Measurements from ENCODE around the gene POR. TPM values are rescaled to one million over a fixed set of nuclear protein-coding genes. Genes with fewer than 3 reads are reported as not detected.
A peak's percentile ranks its signal among the peaks of the same experiment; 100 is the strongest.

POR gene
- total and polyA plus RNA-seq, 2 of the 13 experiments (the other 11 are each of a cell fraction or from before 2014, with no cell fraction given): 145 to 266 TPM

- TF ChIP-seq RBM22 (optimal IDR thresholded peaks at IDR 0.05; ENCODE audit: low read length): peak; percentile 34
- TF ChIP-seq, protein P1, sequence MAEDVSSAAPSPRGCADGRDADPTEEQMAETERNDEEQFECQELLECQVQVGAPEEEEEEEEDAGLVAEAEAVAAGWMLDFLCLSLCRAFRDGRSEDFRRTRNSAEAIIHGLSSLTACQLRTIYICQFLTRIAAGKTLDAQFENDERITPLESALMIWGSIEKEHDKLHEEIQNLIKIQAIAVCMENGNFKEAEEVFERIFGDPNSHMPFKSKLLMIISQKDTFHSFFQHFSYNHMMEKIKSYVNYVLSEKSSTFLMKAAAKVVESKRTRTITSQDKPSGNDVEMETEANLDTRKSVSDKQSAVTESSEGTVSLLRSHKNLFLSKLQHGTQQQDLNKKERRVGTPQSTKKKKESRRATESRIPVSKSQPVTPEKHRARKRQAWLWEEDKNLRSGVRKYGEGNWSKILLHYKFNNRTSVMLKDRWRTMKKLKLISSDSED (CRISPR knock-in tag; IDR thresholded peaks at IDR 0.05): no peak
- no peak for TF ChIP-seq NR3C1 (CRISPR knock-in tag; IDR thresholded peaks at IDR 0.05)
- no peak for TF ChIP-seq PHF21A (CRISPR knock-in tag; IDR thresholded peaks at IDR 0.05)
- no peak for TF ChIP-seq SIN3A (IDR thresholded peaks at IDR 0.05; ENCODE audit: borderline replicate concordance, low read depth, low read length)
- TF ChIP-seq ZNF549 (CRISPR knock-in tag; IDR thresholded peaks at IDR 0.05): no peak
- TF ChIP-seq, protein P2, sequence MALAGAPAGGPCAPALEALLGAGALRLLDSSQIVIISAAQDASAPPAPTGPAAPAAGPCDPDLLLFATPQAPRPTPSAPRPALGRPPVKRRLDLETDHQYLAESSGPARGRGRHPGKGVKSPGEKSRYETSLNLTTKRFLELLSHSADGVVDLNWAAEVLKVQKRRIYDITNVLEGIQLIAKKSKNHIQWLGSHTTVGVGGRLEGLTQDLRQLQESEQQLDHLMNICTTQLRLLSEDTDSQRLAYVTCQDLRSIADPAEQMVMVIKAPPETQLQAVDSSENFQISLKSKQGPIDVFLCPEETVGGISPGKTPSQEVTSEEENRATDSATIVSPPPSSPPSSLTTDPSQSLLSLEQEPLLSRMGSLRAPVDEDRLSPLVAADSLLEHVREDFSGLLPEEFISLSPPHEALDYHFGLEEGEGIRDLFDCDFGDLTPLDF (CRISPR knock-in tag; IDR thresholded peaks at IDR 0.05): no peak
- TF ChIP-seq ZNF879 (CRISPR knock-in tag; IDR thresholded peaks at IDR 0.05): no peak
- TF ChIP-seq TFAP4 (IDR thresholded peaks at IDR 0.05; ENCODE audit: borderline replicate concordance, low read depth): no peak
- no peak for TF ChIP-seq KDM5A (IDR thresholded peaks at IDR 0.05; ENCODE audit: borderline replicate concordance, low read length)
- TF ChIP-seq HNRNPL (IDR thresholded peaks at IDR 0.05; ENCODE audit: low read depth, low read length): peak; percentile 20; the same call in 1 of the 2 replicates
- no peak for TF ChIP-seq JUN (CRISPR knock-in tag; IDR thresholded peaks at IDR 0.05)
- no peak for TF ChIP-seq CBFB (CRISPR knock-in tag; IDR thresholded peaks at IDR 0.05)
- no peak for TF ChIP-seq SP2 (CRISPR knock-in tag; IDR thresholded peaks at IDR 0.05)
- TF ChIP-seq ZNF746 (CRISPR knock-in tag; IDR thresholded peaks at IDR 0.05): no peak
- TF ChIP-seq NCOA1 (CRISPR knock-in tag; IDR thresholded peaks at IDR 0.05): no peak
- 0 out of 2 replicates have a peak, but pooled peaks have one; percentile 18 for TF ChIP-seq POLR2AphosphoS5 (IDR thresholded peaks at IDR 0.05; ENCODE audit: low read depth, low read length)
- no peak for TF ChIP-seq SIX1 (CRISPR knock-in tag; IDR thresholded peaks at IDR 0.05; ENCODE audit: borderline replicate concordance)
- TF ChIP-seq IRF1 (CRISPR knock-in tag; IDR thresholded peaks at IDR 0.05; ENCODE audit: low read depth): no peak
- no peak for TF ChIP-seq FOSL1 (CRISPR knock-in tag; IDR thresholded peaks at IDR 0.05; ENCODE audit: borderline replicate concordance)
- TF ChIP-seq ATRX (CRISPR knock-in tag; IDR thresholded peaks at IDR 0.05; ENCODE audit: borderline replicate concordance): no peak
Observed at GRCh38 chr7:75986147-75986781, 71.3 kb downstream of the POR start (continued).
